Smooth muscle cell (in vitro differentiated cells): ENCODE data around the gene GPR152. TPM values are rescaled to one million over a fixed set of nuclear protein-coding genes. Genes with fewer than 3 reads are reported as not detected.
A peak's percentile ranks its signal among the peaks of the same experiment; 100 is the strongest.
"Not testable (repeated sequence)": the region's sequence is repeated elsewhere in the genome, so short reads cannot be mapped to it uniquely, and the experiment has no call there.

Source experiments
- DNase-seq: peaks from one replicate; lab custom pipeline; 2025; ENCODE audit not compliant: unreplicated experiment; lab: John Stamatoyannopoulos, UW
- H2AFZ ChIP-seq: fragments of 200-600 bp; sonication (generic); 2 replicates; pipeline ENCODE4 v1.6.0; 2016; ENCODE audit warnings: antibody characterized with exemption, low read depth, mild to moderate bottlenecking
- H3F3A ChIP-seq: fragments of 200-600 bp; sonication (generic); 2 replicates; pipeline ENCODE4 v1.6.0; 2017; ENCODE audit warnings: antibody characterized with exemption, low read depth
- H3K27ac ChIP-seq: fragments of 200-600 bp; sonication (generic); 2 replicates; pipeline ENCODE4 v1.5.1; 2016; ENCODE audit warnings: low read depth, mild to moderate bottlenecking
- H3K27me3 ChIP-seq: fragments of 200-600 bp; sonication (generic); 2 replicates; pipeline ENCODE4 v1.6.1; 2016; ENCODE audit warnings: low read depth, mild to moderate bottlenecking
- H3K36me3 ChIP-seq: fragments of 200-600 bp; sonication (generic); 2 replicates; pipeline ENCODE4 v1.5.1; 2016; ENCODE audit warnings: low read depth
- H3K4me1 ChIP-seq: fragments of 200-600 bp; sonication (generic); 2 replicates; pipeline ENCODE4 v1.5.1; 2016; ENCODE audit warnings: low read depth
- H3K4me2 ChIP-seq: fragments of 200-600 bp; sonication (generic); 2 replicates; pipeline ENCODE4 v1.6.0; 2016; ENCODE audit warnings: mild to moderate bottlenecking
- H3K4me3 ChIP-seq: fragments of 200-600 bp; sonication (generic); 2 replicates; pipeline ENCODE4 v1.5.1; 2016; ENCODE audit warnings: mild to moderate bottlenecking
- H3K79me2 ChIP-seq: fragments of 200-600 bp; sonication (generic); 2 replicates; pipeline ENCODE4 v1.6.0; 2016; ENCODE audit warnings: low read depth, mild to moderate bottlenecking
- H3K9ac ChIP-seq: fragments of 200-600 bp; sonication (generic); 2 replicates; pipeline ENCODE4 v1.6.0; 2016; ENCODE audit warnings: low read depth
- H3K9me3 ChIP-seq: fragments of 200-600 bp; sonication (generic); replicated peaks from 2 replicates; pipeline ENCODE4 v1.5.1; 2016; ENCODE audit warnings: low read depth
- H4K20me1 ChIP-seq: fragments of 200-600 bp; sonication (generic); 2 replicates; pipeline ENCODE4 v1.6.0; 2016; ENCODE audit warnings: low read depth
- CTCF ChIP-seq: fragments of 200-600 bp; sonication (generic); IDR thresholded peaks from 2 replicates; pipeline ENCODE4 v1.5.1; 2017; ENCODE audit warnings: borderline replicate concordance, mild to moderate bottlenecking, antibody characterized with exemption; ENCODE audit not compliant: insufficient read depth, poor library complexity, severe bottlenecking
- WGBS: methylation state at CpG from one replicate; pipeline ENCODE4 v1.1.7; 2016; ENCODE audit warnings: low lambda C conversion rate; 5-methylcytosine and 5-hydroxymethylcytosine counted together
- polyA plus RNA-seq: library from polyadenylated mRNA; unstranded; fragments of >200 nt; fragmentation: Nextera tagmentation; extraction: Ambion mirVana; gene quantifications from 2 replicates; pipeline ENCODE4 v1.2.1, GENCODE V29; 2016
- total RNA-seq: library from RNA; depleted of rRNA; stranded (reverse); fragments of >200 nt; gene quantifications from 2 replicates; pipeline ENCODE4 v1.2.3, GENCODE V29; 2014

GPR152 gene
- total and polyA plus RNA-seq, 2 experiments from 2014 or later: 0.27 TPM; not detected in 1

GRCh38 chr11:67482275-67482826, 29.8 kb upstream of the GPR152 start:
- H3K36me3 ChIP-seq: no peaks in the 10 kb centered on the region
- peak overlapping the region; percentile 56 for H3K4me3 ChIP-seq
- peak overlapping the region; percentile 75 for H3K9ac ChIP-seq
- no peaks in the 10 kb centered on the region for H3K9me3 ChIP-seq
- TF ChIP-seq CTCF: no peak
- peak overlapping the region; percentile 50 for H3K27ac ChIP-seq
- no peaks in the 10 kb centered on the region for H4K20me1 ChIP-seq
- DNase-seq: no peak
- H3K79me2 ChIP-seq: peaks cover 5% of the 10 kb centered on the region
- H3K4me2 ChIP-seq: peak overlapping the region; percentile 83
- WGBS: 76% methylated on average over 19 of the region's 19 CpGs
- H2AFZ ChIP-seq: peak overlapping the region; percentile 91
- peaks cover 8% of the 10 kb centered on the region for H3K4me1 ChIP-seq
- H3F3A ChIP-seq: no peaks in the 10 kb centered on the region
- no peaks in the 10 kb centered on the region for H3K27me3 ChIP-seq

DNA sequence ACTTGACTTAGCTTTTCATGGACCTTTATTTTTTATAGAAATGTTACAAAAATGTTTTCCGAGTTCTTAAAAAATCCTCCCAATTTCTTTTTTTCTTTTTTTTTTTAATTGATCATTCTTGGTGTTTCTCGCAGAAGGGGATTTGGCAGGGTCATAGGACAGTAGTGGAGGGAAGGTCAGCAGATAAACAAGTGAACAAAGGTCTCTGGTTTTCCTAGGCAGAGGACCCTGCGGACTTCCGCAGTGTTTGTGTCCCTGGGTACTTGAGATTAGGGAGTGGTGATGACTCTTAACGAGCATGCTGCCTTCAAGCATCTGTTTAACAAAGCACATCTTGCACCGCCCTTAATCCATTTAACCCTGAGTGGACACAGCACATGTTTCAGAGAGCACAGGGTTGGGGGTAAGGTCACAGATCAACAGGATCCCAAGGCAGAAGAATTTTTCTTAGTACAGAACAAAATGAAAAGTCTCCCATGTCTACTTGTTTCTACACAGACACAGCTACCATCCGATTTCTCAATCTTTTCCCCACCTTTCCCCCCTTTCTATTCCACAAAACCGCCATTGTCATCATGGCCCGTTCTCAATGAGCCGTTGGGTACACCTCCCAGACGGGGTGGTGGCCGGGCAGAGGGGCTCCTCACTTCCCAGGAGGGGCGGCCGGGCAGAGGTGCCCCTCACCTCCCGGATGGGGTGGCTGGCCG, 25.0 kb upstream of the GPR152 start:
- H3K79me2 ChIP-seq, H4K20me1 ChIP-seq, H3K9me3 ChIP-seq, H3K27me3 ChIP-seq, H3K27ac ChIP-seq, H3K4me1 ChIP-seq, H3F3A ChIP-seq, H3K36me3 ChIP-seq, H3K4me3 ChIP-seq, H2AFZ ChIP-seq, DNase-seq, H3K9ac ChIP-seq, H3K4me2 ChIP-seq: not testable (repeated sequence)
- 91% methylated on average over 14 of the region's 16 CpGs for WGBS

DNA sequence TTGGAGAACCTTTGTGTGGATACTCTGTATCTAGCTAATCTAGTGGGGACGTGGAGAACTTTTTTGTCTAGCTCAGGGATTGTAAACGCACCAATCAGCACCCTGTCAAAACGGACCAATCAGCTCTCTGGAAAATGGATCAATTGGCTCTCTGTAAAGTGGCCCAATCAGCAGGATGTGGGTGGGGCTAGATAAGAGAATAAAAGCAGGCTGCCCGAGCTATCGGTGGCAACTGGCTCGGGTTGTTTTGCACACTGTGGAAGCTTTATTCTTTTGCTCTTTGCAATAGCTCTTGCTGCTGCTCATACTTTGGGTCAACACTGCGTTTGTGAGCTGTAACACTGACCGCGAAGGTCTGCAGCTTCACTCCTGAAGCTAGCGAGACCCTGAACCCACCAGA, 24.2 kb upstream of the GPR152 start:
- H3K36me3 ChIP-seq, H3K79me2 ChIP-seq, H4K20me1 ChIP-seq, H3K4me3 ChIP-seq, DNase-seq, H3K27ac ChIP-seq, H2AFZ ChIP-seq, H3K9me3 ChIP-seq, H3K4me2 ChIP-seq, H3K27me3 ChIP-seq, H3F3A ChIP-seq, H3K4me1 ChIP-seq, H3K9ac ChIP-seq: not testable (repeated sequence)
- 91% methylated on average over 10 of the region's 10 CpGs for WGBS

- Histone ChIP-seq H3K36me3 (no peaks in the 10 kb centered on the region), H3K4me3 (no peak overlapping the region), H3K27me3 (no peaks in the 10 kb centered on the region), H2AFZ (no peak overlapping the region), H3F3A (no peaks in the 10 kb centered on the region), H3K27ac (no peak overlapping the region), H3K9me3 (no peaks in the 10 kb centered on the region), H3K79me2 (no peaks in the 10 kb centered on the region), H3K4me2 (no peak overlapping the region), H3K4me1 (peaks cover 4% of the 10 kb centered on the region), H3K9ac (no peak overlapping the region), H4K20me1 (no peaks in the 10 kb centered on the region)
- 84% methylated on average over 7 of the region's 7 CpGs for WGBS
- no peak for TF ChIP-seq CTCF
- no peak for DNase-seq
These were observed 20.4 kb upstream of the GPR152 start for GRCh38 chr11:67472882-67473281.
